Ectodermal cell (in vitro differentiated cells): ENCODE data around the gene CCDC81. TPM values are rescaled to one million over a fixed set of nuclear protein-coding genes. Genes with fewer than 3 reads are reported as not detected.
"Not testable (repeated sequence)": the region's sequence is repeated elsewhere in the genome, so short reads cannot be mapped to it uniquely, and the experiment has no call there.

Experiments used
- H3K27ac ChIP-seq: 2 replicates; pipeline ENCODE4 v1.7.0; 2013; ENCODE audit warnings: mild to moderate bottlenecking, low read depth, low read length; ENCODE audit not compliant: insufficient read depth, poor library complexity, severe bottlenecking
- H3K27me3 ChIP-seq: 2 replicates; pipeline ENCODE4 v1.7.0; 2013; ENCODE audit warnings: mild to moderate bottlenecking, low read length; ENCODE audit not compliant: insufficient read depth, control insufficient read depth, poor library complexity, severe bottlenecking
- H3K36me3 ChIP-seq: one replicate; pipeline ENCODE4 v1.7.0; 2013; ENCODE audit warnings: low read length; ENCODE audit not compliant: control insufficient read depth, insufficient read depth
- H3K4me1 ChIP-seq: one replicate; pipeline ENCODE4 v1.7.0; 2013; ENCODE audit warnings: low read length; ENCODE audit not compliant: control insufficient read depth, insufficient read depth
- H3K4me3 ChIP-seq: 2 replicates; pipeline ENCODE4 v1.7.0; 2013; ENCODE audit warnings: low read depth, low read length, control low read depth; ENCODE audit not compliant: insufficient read depth
- H3K9me3 ChIP-seq: 2 replicates; pipeline ENCODE4 v1.7.0; 2013; ENCODE audit warnings: mild to moderate bottlenecking, low read length, moderate library complexity; ENCODE audit not compliant: control insufficient read depth
- WGBS, 2 experiments: methylation state at CpG; one replicate each; pipeline ENCODE4 v1.1.7; 2013; ENCODE audit warnings: missing lambda C conversion rate in 2 of 2; 5-methylcytosine and 5-hydroxymethylcytosine counted together
- polyA plus RNA-seq, 4 experiments: library from polyadenylated mRNA; stranded (reverse); fragments of 50-300 nt; gene quantifications; one replicate each; pipeline ENCODE4 v1.2.3, GENCODE V29; 2013

CCDC81 gene
- 2.2 TPM for polyA plus RNA-seq (2013, experiment 1 of 4)
- polyA plus RNA-seq (2013, experiment 2 of 4) = 1.8 TPM
- polyA plus RNA-seq (2013, experiment 3 of 4) = 2.3 TPM
- 2.2 TPM for polyA plus RNA-seq (2013, experiment 4 of 4)

DNA sequence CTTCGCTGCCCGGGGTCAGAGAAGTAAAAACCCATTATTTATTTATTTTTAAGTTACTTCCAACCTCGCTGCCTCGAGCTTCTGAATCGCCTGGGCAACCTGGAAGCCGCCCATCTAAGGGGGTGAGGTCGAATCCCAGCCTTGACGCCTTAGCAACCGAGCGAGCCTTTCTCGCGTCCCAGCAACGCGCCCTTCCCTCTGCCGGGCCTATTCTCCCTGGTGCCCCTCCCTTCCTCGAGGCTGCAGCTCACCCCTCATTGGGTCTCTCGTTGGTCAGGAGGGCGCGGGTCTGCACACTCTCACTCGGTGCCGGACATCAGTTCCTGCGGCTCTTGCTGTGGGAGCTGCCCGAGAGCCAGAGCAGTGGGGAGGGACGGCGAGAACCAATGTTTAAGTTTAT, at the start of gene CCDC81:
TSS of gene CCDC81 (plus strand) at position 302 of the 400 bp plus-strand sequence. CDS start 277 bp downstream, outside the sequence.
- 33% methylated on average over 25 of the region's 25 CpGs for WGBS, 2 experiments
- Histone ChIP-seq H3K27me3 (no peaks in the 10 kb centered on the region), H3K4me1 (no peaks in the 10 kb centered on the region), H3K27ac (peak within 1 kb of the TSS; percentile 67), H3K36me3 (no peaks in the 10 kb centered on the region), H3K4me3 (peak within 1 kb of the TSS; percentile 20), H3K9me3 (no peaks in the 10 kb centered on the region)

GRCh38 chr11:86335131-86335767, 39.4 kb upstream of the CCDC81 start:
- H3K4me1 ChIP-seq = no peaks in the 10 kb centered on the region
- H3K36me3 ChIP-seq = peaks cover 11% of the 10 kb centered on the region
- H3K27ac ChIP-seq = no peak overlapping the region
- WGBS, 2 experiments = 94 to 97% methylated on average over 6 of the region's 6 CpGs
- H3K27me3 ChIP-seq = no peaks in the 10 kb centered on the region
- no peak overlapping the region for H3K4me3 ChIP-seq
- no peaks in the 10 kb centered on the region for H3K9me3 ChIP-seq

GRCh38 chr11:86337227-86337626, 37.5 kb upstream of the CCDC81 start:
- WGBS, 2 experiments = 94 to 100% methylated on average over 2 of the region's 2 CpGs
- Histone ChIP-seq H3K27me3 (no peaks in the 10 kb centered on the region), H3K4me3 (no peak overlapping the region), H3K36me3 (peaks cover 11% of the 10 kb centered on the region), H3K27ac (no peak overlapping the region), H3K9me3 (no peaks in the 10 kb centered on the region), H3K4me1 (no peaks in the 10 kb centered on the region)

DNA sequence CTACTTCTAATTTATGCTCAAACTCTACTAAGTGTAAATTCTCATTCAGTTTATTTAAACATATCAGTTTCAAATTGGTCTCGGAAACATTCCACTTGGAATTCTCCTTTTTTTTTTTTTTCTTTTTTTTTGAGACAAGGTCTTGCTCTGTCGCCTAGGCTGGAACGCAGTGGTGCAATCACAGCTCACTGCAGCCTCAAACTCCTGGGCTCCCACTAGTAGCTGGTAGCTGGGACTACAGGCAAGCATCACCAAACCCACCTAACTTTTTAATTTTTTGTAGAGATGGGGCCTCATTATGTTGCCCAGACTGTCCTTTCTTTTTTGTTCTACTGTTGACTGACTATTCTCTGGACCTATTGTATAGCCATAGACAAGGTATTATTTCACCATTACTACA, 33.3 kb upstream of the CCDC81 start:
- Histone ChIP-seq H3K4me1 (no peaks in the 10 kb centered on the region), H3K9me3 (no peaks in the 10 kb centered on the region), H3K27ac (no peak overlapping the region), H3K27me3 (no peaks in the 10 kb centered on the region), H3K4me3 (no peak overlapping the region), H3K36me3 (peaks cover 6% of the 10 kb centered on the region)
- 90% methylated on average over 3 of the region's 3 CpGs for WGBS, 2 experiments

DNA sequence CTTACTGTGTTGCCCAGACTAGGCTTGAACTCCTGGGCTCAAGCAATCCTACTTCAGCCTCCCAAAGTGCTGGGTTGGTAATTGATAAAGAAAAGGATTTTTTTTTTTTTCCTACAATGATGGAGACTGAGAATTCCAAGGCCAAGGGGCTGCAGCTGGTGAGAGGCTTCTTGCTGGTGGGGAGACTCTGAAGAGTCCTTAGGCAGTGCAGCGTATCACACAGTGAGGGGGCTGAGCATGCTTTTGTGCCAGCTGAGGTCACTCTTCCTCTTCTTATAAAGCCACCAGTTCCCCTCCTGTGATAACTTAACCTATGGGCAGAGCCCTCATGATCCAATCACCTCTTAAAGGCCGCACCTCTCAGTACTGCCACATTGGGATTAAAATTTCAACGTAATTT, 28.2 kb upstream of the CCDC81 start:
- 86% methylated on average over 3 of the region's 3 CpGs for WGBS, 2 experiments
- H3K4me3 ChIP-seq = no peak overlapping the region
- no peaks in the 10 kb centered on the region for H3K9me3 ChIP-seq
- H3K27me3 ChIP-seq = no peaks in the 10 kb centered on the region
- H3K36me3 ChIP-seq = no peaks in the 10 kb centered on the region
- no peak overlapping the region for H3K27ac ChIP-seq
- no peaks in the 10 kb centered on the region for H3K4me1 ChIP-seq

DNA sequence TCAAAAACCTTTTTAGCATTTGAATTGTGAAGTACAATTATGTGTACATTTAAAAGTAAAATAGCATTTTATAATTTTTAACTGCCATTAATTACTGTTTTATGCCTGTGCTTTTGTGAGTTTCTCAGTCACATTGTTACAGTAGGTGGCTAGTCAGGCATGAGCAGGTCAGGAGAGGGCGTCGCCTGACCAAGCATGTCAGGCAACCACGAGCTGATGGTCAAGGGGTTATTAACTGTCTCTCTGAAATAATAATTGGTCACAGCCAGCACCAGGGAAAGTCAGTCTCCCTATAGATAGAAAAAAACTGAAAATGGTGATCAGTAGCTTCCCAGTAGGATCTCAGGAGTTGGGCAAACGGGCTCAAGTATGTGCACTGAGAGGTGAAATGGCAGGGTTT, 19.4 kb upstream of the CCDC81 start:
- 90 to 91% methylated on average over 4 of the region's 4 CpGs for WGBS, 2 experiments
- Histone ChIP-seq H3K27ac (no peak overlapping the region), H3K4me1 (no peaks in the 10 kb centered on the region), H3K36me3 (no peaks in the 10 kb centered on the region), H3K4me3 (no peak overlapping the region), H3K27me3 (no peaks in the 10 kb centered on the region), H3K9me3 (no peaks in the 10 kb centered on the region)

DNA sequence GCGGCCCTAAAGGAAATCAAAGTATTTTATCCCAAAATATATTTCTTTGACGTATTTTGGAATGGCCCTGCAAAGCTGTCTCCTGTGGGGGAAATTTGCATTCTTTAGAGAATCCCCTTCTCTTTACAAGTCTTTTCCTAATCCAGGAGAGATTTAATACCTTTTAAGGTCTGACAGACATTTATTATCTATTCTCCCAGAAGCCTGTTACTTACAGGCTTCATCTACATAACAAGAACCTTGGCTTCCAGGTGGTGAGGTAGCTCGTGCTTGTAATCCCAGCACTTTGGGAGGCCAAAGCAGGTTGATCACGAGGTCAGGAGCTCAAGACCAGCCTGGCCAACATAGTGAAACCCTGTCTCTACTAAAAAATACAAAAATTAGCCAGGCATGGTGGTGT, 17.3 kb upstream of the CCDC81 start:
- WGBS, 2 experiments = 54 to 60% methylated on average over 4 of the region's 4 CpGs
- not testable (repeated sequence) for H3K4me3 ChIP-seq, H3K4me1 ChIP-seq, H3K27ac ChIP-seq, H3K36me3 ChIP-seq, H3K9me3 ChIP-seq, H3K27me3 ChIP-seq

- Histone ChIP-seq H3K4me3 (no peak overlapping the region), H3K36me3 (no peaks in the 10 kb centered on the region), H3K27me3 (no peaks in the 10 kb centered on the region), H3K4me1 (no peaks in the 10 kb centered on the region), H3K9me3 (no peaks in the 10 kb centered on the region), H3K27ac (no peak overlapping the region)
- WGBS, 2 experiments = 79 to 88% methylated on average over 3 of the region's 3 CpGs
These were observed 16.0 kb upstream of the CCDC81 start for GRCh38 chr11:86358720-86359119.

DNA sequence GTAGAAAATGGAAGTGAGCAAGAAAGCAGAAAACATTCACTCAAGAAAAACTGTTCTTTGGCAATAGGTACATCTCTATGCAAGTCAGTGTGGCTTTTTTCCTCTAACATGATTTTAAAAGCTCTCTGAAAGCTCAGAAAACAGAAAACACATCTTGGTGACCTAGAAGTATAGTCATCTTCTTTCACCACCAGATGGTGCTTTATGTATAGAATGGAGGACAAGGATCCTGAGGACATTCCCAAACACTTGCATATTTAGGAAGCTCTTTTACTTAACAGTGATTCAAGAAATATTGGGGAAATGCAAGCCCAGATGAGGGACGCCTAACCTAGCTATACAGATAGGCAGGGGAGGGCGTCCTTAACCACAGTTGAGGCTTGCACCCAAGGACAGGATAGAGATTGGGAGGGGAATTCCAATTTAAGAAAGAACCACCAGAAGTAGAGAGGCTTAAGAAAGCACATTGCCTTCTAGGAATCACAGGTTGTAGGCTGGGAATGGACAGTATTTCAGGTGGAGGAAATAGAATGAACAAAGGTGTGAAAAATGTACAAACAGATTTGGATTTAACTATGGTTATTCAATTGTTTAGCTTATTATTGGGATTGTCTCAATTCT, 13.8 kb upstream of the CCDC81 start:
- no peaks in the 10 kb centered on the region for H3K27me3 ChIP-seq
- no peaks in the 10 kb centered on the region for H3K36me3 ChIP-seq
- H3K4me1 ChIP-seq = no peaks in the 10 kb centered on the region
- H3K9me3 ChIP-seq = no peaks in the 10 kb centered on the region
- no peak overlapping the region for H3K4me3 ChIP-seq
- WGBS, 2 experiments = 50 to 60% methylated on average over 2 of the region's 2 CpGs
- H3K27ac ChIP-seq = no peak overlapping the region

- H3K9me3 ChIP-seq = no peaks in the 10 kb centered on the region
- H3K4me1 ChIP-seq = no peaks in the 10 kb centered on the region
- no peaks in the 10 kb centered on the region for H3K27me3 ChIP-seq
- H3K36me3 ChIP-seq = no peaks in the 10 kb centered on the region
- no CpG with 5 or more reads among the region's 1 CpG for WGBS, 2 experiments
- H3K4me3 ChIP-seq = no peak overlapping the region
- H3K27ac ChIP-seq = no peak overlapping the region
These were observed 11.3 kb upstream of the CCDC81 start for GRCh38 chr11:86363424-86363823.
